ENCODE data around the gene WWP2.
"Not testable (repeated sequence)": the region's sequence is repeated elsewhere in the genome, so short reads cannot be mapped to it uniquely, and the experiment has no call there.

WWP2 gene

DNA sequence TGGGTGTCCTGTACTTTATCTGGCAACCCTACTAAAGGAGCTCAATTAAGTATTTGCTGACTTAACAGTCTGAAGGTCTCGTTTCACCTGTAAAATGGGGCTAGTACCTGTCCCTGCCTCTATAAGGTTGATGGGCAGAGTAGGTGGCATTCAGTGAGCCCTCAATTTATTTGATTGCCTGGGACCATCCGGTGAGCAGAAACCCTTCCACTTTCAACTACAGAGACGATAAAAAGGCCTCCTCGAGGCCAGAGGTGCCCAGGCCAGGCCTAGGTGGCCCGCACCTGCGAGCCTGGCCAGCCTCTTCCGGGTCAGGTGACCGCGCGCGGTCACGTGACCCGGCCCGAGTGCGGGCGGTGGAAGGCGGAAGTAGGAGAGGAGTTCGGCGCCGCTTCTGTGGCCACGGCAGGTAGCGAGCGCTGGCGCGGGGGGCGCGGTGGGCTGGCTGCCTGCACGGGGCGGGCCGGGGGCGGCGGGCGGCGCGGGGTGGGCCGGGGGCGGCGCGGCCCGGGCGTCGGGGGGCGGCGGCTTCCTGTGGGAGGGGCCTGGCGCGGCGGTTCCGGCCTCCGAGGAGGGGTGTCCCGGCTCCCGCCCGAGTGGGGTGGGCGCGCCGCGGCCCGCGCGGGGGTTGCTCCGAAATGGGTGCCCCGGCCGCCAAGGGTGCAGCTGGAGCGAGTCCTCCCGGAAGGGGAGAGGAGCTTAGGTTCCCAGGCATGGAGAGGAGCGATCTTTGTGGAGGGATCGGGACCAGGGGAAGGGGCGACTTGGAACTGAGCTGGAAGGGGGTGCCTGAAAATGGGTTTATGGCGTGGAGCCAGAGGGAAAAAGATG lies at the start of gene WWP2:
WWP2 (plus strand) TSS at position 350 of the 831 bp plus-strand sequence. CDS start 24,679 bp downstream, outside the sequence.
- DNase-seq = peak; percentile 38

DNA sequence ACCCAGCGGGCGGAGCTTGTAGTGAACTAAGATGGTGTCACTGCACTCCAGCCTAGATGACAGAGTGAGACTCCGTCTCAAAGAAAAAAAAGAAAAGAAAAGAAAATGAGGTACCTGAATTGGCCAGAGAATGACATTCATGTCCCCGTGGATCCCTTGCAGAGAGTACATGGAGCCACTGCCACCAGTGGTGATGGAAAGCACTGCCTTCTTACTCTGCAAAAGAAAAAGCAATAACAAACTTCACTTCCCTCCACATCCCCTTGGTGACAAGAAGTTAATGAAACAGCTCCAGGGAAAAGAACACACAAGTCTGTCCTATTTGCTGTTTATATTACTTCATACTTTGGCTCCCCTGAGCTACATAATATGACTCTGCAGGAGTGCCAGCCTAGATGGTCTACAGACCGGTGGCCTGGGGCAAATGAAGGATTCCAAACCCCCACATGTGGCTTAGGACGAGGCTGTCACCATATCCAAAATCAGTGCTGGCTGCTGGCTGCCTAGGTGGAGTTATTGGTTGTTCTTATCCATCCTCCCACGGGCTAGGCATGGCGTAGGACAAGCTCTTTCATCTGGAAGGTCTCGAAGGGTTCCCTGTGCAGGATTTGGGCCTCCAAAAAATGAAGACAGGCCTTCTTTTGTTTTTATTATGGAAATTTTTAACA lies 49.1 kb upstream of the WWP2 start:
- no peak for DNase-seq

DNA sequence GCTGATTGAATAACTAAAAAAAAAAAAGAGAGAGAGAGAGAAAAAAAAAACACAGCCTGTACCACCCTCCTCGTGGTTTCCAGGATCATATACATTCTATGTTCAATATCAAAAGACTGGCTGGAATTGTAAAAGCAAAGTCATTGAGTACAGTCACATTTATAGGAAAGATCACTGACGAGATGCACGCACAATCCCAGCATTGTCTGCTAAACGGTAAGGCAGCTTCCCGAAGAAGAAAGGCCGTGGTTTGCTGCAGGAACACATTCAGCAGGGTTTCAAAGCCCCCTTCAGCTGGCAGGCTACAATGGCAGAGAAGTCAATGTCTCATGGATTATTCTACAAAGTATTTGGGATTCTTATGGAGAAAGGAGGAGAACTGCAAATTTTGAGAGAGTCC lies 45.1 kb upstream of the WWP2 start:
- no peak for DNase-seq

DNA sequence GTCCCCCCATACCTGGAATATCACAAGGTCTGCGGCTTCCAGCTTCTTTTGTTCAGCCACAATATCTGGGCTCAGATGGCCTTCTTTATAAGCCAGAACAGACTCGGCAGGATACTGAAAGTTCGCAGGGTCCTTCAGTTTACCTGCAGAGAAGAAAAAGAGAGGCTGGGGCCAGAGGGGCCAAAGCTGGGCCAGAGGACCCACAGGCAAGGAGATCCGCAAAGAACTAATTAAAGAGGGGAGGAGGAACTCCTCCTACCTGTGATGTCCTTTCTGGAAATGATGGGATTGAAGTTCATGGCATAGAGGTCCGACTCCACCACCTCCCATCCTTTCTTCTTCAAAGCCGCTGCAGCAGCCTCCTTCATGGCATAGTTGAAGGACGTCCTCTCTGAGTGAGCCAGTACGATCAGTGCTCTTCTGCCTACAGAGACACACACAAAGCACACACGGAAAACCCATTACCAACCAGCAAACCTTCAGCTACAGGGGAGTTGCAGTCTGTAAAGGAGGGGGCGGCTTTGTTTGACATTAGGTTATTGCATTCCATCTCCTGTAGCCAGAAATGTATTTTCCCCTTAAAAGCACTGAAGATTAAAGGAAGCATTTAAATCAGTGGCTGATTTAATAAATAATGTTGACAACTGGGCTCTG lies 43.9 kb upstream of the WWP2 start:
- DNase-seq = no peak

DNA sequence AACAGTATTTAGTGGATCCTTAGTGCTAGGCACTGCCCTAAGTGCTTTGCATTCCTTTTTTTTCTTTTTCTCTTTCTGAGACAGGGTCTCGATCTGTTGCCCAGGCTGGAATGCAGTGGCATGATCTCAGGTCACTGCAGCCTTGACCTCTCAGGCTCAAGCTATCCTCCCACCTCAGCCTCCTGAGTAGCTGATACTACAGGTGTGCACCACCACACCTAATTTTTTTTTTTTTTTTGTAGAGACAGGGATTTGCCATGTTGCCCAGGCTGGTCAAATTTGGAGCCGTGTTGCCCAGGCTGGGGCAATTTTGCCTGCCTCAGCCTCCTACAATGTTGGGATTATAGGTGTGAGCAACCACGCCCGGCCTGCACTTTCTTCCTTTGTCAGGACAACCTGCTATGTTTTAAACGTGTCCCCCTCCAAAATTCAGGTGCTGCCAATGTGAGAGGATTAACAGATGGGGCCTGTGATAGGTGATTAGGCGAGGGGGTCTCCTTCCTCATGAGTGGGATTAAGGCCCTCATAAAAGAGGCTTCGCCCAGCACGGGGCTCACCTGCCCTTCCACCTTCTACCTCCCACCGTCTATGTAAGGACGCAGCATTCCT lies 41.2 kb upstream of the WWP2 start:
- DNase-seq = no peak

- DNase-seq = no peak
Measured at GRCh38 chr16:69721441-69721957, 40.6 kb upstream of the WWP2 start.

DNA sequence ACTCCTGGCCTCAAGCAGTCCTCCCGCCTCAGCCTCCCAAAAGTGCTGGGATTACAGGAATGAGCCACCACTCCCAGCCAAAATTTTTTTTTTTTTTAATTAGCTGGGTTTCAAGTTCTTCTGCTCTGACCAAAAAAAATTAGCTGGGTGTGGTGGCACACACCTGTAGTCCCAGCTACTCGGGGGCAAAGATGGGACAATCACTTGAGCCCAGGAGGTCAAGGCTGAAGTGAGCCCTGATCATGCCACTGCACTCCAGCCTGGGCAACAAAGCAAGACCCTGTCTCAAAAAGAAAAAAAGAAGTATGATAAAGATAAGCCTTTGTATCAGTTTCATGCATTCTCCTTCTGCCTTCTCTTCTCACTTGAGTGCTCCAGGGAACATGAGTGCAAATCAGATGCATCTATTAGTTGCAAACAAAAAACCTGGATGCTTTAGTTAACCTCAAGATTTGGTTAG lies 37.7 kb upstream of the WWP2 start:
- no peak for DNase-seq

- DNase-seq = no peak
Measured at GRCh38 chr16:69724981-69725479, 37.1 kb upstream of the WWP2 start.

GRCh38 chr16:69725480-69726312 lies 36.4 kb upstream of the WWP2 start:
- no peak for DNase-seq

DNA sequence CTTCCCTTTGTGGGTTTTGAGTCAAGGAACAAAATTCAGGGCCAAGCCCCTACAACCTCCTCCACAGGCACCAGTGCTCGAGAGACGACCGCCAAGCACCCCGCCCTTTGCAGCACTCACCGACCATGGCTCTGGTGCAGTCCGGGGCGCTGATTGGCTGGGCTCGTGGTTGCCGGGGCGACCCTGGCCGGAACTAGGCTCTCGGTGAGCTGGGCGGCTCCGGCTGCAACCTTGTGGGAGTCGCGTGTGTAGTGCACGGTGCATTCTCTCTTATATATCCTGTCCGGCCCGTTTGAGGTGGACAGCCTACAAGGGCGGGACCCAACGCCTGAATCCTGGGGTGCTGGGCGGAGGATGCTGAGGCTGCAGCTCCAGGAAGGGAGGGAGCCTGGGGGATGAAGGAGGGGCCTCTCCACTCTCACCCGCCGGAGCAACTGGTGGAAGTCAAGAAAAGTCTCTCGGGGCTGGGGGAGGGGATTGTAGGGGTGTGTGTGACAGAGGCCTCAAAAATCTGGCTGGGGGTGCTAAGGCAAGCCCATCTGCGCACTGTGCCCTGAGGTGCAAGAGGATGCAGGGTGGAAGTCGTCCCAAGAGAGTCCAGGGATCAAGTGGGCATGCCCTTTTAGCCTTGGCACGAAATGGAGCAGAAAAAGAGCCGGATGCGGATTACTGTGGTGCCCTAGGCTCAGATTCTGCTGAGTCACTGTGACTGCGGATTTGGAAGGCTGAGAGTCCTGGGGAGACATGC lies 35.6 kb upstream of the WWP2 start, which contains the start of gene NQO1:
NQO1 (minus strand) TSS at position 248 of the 748 bp plus-strand sequence; CDS start at position 127, 121 bp downstream.
- peak; percentile 95 for DNase-seq

DNA sequence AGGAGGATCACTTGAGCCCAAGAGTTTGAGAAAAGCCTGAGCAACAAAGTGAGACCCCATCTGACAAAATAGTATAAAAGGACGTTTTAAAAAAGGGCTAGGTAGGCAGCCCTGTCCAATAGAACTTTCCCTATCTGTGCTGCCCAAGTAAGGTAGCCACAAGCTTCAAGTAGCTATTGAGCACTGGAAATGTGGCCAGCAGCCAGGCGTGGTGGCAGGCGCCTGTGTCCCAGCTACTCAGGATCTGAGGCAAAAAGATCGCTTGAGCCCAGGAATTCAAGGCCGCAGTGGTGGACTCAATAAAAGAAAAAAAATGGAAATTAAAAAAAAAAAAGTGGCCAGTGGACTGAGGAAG lies 34.2 kb upstream of the WWP2 start:
- DNase-seq = no peak

DNA sequence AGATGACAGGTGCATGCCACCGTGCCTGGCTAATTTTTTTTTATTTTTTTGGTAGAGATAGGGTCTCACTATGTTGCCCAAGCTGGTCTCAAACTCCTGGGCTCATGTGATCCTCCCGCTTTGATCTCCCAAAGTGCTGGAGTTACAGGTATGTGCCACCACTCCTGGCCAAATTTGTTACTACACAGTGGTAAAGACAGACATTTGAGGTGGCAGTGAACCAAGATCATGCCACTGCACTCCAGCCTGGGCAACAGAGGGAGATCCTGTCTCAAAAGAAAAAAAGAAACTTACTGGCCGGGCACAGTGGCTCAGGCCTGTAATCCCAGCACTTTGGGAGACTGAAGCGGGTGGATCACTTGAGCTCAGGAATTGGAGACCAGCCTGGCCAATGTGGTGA lies 33.1 kb upstream of the WWP2 start:
- not testable (repeated sequence) for DNase-seq

DNA sequence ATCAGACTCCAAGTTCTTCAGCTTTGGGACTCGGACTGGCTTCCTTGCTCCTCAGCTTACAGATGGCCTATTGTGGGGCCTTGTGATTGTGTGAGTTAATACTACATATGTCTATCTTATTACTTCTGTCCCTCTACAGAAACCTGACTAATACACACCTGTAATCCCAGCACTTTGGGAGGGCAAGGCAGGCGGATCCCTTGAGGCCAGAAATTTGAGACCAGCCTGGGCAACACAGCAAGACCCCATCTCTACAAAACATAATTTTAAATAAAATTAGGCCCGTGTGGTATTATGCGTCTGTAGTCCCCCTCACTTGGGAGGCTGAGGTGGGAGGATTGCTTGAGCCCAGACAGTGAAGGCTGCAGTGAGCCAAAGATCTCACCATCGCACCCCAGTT lies 30.9 kb upstream of the WWP2 start:
- not testable (repeated sequence) for DNase-seq

GRCh38 chr16:69732101-69732500 lies 30.0 kb upstream of the WWP2 start:
- no peak for DNase-seq

DNA sequence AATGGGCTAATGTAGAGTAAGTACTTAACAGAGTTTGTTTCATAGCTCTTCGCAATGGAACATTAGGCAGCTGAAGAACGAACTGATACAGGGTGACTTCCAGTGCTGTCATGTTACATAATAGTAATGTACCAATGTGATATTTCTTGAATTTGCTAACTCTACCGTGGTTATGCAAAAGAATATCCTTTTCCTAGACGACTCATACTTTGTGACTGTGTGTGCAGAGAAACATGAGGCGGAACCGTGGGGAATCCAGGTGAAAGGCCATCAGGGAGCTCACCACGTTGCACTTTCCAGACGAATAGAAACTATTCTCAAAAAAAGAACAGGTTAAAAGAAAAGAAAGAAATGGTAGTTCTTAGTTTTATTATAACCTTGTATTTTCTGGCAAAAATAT lies 20.6 kb upstream of the WWP2 start:
- DNase-seq = peak; percentile 39

GRCh38 chr16:69741951-69742904 lies 19.9 kb upstream of the WWP2 start:
- DNase-seq = peak; percentile 24

DNA sequence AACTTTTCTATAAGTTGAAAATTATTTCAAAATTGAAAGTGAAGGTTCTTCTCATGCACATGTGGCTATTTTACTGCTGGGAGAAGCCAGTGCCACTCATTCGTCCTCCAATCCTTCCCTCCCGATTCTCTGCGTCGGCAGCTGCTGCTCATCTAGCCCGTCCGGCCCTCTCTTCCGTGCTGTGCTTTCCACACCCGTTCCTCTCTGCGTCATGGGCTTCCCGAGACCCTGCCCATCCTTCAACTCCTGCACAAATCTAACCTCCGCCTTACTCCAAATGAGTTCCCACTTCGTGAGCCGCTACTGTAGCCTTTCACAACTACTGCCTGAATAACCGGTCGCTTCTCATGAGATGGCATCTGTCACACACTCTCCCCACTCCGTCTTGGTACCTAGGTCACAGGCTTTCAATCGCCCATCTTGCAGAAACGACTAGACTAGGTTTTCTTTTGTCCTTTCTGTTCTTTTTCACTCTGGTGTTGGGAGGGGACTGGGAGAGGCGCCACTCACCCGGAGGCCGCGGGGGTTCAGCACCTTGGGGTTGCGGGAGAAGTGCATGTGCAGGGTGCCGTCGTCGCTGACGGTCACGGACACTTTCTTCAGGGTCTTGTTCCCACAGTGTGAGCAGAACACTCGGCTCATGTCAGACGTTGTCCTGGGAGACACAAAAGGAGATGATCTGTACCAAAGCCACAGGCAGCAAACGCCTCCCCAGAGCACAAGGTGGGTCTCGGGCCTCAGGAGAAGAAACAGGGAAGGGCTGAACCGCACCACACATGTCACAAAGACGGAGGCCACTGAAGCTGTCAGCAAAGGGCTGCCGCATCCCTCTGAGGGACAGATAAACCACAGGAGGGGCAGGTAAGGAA lies 17.5 kb upstream of the WWP2 start:
- DNase-seq = no peak

DNA sequence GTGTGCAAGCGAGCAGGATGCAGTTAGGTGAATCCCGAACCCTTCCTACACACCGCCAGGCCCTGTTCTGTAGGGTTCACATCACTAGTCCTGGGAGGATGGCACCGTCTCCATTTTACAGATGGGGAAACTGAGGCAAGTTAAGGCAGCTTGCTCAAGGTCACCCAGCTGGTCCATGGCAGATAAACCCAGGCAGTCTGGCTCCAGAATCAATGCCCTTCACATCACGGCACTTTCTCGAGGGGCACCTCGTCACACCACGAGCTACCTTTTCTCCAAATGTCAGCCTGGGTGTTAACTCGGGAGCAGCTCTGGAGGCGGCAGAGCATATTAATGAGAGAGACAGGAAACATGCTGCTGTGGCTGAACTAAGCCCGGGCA lies 16.9 kb upstream of the WWP2 start:
- no peak for DNase-seq

DNA sequence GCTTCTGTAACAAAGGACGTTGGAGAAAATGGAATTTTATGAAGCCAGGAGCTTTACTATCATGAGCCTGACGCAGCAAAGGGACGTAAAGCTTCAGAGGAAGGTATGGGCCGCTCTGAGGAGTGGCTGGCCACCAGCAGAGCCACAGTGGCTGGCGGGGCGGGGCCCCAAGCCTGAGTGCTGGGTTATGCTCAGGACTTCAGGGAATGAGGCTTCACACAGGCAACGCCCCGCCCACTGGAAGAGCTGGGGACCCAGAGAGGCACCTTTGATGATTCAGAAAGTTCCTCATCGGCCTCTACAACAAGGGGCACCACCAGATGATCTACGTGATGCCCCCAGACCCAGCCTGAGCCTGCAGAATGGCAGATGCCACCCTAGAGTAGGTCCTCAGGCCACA lies 16.2 kb upstream of the WWP2 start:
- no peak for DNase-seq

Measured in kidney glomerular epithelial cell (primary cell).